ENCODE measurements around the gene ARVCF. TPM values are rescaled to one million over a fixed set of nuclear protein-coding genes. Genes with fewer than 3 reads are reported as not detected.

Gene ARVCF
- polyA plus RNA-seq, 1 donor from 2014 or later = 112 TPM

- no peak for TF ChIP-seq MXI1 (conservative IDR thresholded peaks at IDR 0.05; ENCODE audit: poor library complexity, severe bottlenecking)
- TF ChIP-seq EZH2 (IDR thresholded peaks at IDR 0.05; ENCODE audit: borderline replicate concordance, insufficient read depth, low read length, poor library complexity, severe bottlenecking) = no peak
- no peak for TF ChIP-seq SMC3 (conservative IDR thresholded peaks at IDR 0.05; ENCODE audit: poor library complexity)
- no peak for TF ChIP-seq REST (IDR thresholded peaks at IDR 0.05; ENCODE audit: borderline replicate concordance)
- TF ChIP-seq TAF1 (IDR thresholded peaks at IDR 0.05; ENCODE audit: low read depth) = no peak
- no peak for TF ChIP-seq EP300 (conservative IDR thresholded peaks at IDR 0.05; ENCODE audit: poor library complexity, severe bottlenecking)
- TF ChIP-seq CTCF (IDR thresholded peaks at IDR 0.05; ENCODE audit: poor library complexity, severe bottlenecking) = no peak
- TF ChIP-seq POLR2AphosphoS5 (IDR thresholded peaks at IDR 0.05) = no peak
- no peak for TF ChIP-seq RAD21 (conservative IDR thresholded peaks at IDR 0.05)
- Histone ChIP-seq H3K9ac (ENCODE audit: low read length) (no peak overlapping the region), H3K9me3 (ENCODE audit: low read length) (no peaks in the 10 kb centered on the region), H3F3A (ENCODE audit: insufficient read depth, low read length, poor library complexity, severe bottlenecking) (no peaks in the 10 kb centered on the region), H3K4me2 (ENCODE audit: low read length) (no peak overlapping the region), H3K36me3 (ENCODE audit: insufficient read depth, low read length) (no peaks in the 10 kb centered on the region), H3K27me3 (ENCODE audit: insufficient read depth, low read depth, low read length) (peaks cover 16% of the 10 kb centered on the region), H3K27ac (ENCODE audit: low read length) (no peak overlapping the region), H3K79me2 (replicated peaks; ENCODE audit: insufficient read depth, low read length) (no peaks in the 10 kb centered on the region), H3K9me2 (ENCODE audit: insufficient read depth, low read length) (no peaks in the 10 kb centered on the region), H2AFZ (ENCODE audit: low read depth, low read length) (no peak overlapping the region), H4K20me1 (ENCODE audit: insufficient read depth) (no peaks in the 10 kb centered on the region), H3K4me3 (ENCODE audit: low read length) (no peak overlapping the region)
These were observed 6.5 kb upstream of the ARVCF start for GRCh38 chr22:20022978-20023613.

GRCh38 chr22:20022231-20022977 is 5.8 kb upstream of the ARVCF start:
- no peaks in the 10 kb centered on the region for H3K79me2 ChIP-seq (replicated peaks; ENCODE audit: insufficient read depth, low read length)
- H2AFZ ChIP-seq (ENCODE audit: low read depth, low read length) = no peak overlapping the region
- peak overlapping the region; percentile 83 for H3K4me3 ChIP-seq (ENCODE audit: low read length)
- H3K27ac ChIP-seq (ENCODE audit: low read length) = no peak overlapping the region
- H3K9me3 ChIP-seq (ENCODE audit: low read length) = no peaks in the 10 kb centered on the region
- H3K36me3 ChIP-seq (ENCODE audit: insufficient read depth, low read length) = no peaks in the 10 kb centered on the region
- no peak overlapping the region for H3K4me2 ChIP-seq (ENCODE audit: low read length)
- TF ChIP-seq REST (IDR thresholded peaks at IDR 0.05; ENCODE audit: borderline replicate concordance) = no peak
- H3K27me3 ChIP-seq (ENCODE audit: insufficient read depth, low read depth, low read length) = peaks cover 19% of the 10 kb centered on the region
- no peaks in the 10 kb centered on the region for H4K20me1 ChIP-seq (ENCODE audit: insufficient read depth)
- no peaks in the 10 kb centered on the region for H3F3A ChIP-seq (ENCODE audit: insufficient read depth, low read length, poor library complexity, severe bottlenecking)
- H3K9ac ChIP-seq (ENCODE audit: low read length) = no peak overlapping the region
- no peaks in the 10 kb centered on the region for H3K9me2 ChIP-seq (ENCODE audit: insufficient read depth, low read length)

All from neural cell (in vitro differentiated cells).